Hematopoietic multipotent progenitor cell treated with erythropoietin and hydrocortisone succinate and interleukin-3 and kit ligand, for 15 days (in vitro differentiated cells): ENCODE data around the gene OR5M11.
"Not testable (repeated sequence)": the region's sequence is repeated elsewhere in the genome, so short reads cannot be mapped to it uniquely, and the experiment has no call there.

ENCODE experiments used
- DNase-seq: peaks from one replicate; pipeline ENCODE4 v3.0.0-alpha.2; 2015; ENCODE audit warnings: low spot score

The OR5M11 gene

GRCh38 chr11:56543157-56543556 is at the start of gene OR5M11:
OR5M11 (minus strand) TSS chr11:56543257; CDS start chr11:56543257, 0 bp downstream.
- no peak for DNase-seq

DNA sequence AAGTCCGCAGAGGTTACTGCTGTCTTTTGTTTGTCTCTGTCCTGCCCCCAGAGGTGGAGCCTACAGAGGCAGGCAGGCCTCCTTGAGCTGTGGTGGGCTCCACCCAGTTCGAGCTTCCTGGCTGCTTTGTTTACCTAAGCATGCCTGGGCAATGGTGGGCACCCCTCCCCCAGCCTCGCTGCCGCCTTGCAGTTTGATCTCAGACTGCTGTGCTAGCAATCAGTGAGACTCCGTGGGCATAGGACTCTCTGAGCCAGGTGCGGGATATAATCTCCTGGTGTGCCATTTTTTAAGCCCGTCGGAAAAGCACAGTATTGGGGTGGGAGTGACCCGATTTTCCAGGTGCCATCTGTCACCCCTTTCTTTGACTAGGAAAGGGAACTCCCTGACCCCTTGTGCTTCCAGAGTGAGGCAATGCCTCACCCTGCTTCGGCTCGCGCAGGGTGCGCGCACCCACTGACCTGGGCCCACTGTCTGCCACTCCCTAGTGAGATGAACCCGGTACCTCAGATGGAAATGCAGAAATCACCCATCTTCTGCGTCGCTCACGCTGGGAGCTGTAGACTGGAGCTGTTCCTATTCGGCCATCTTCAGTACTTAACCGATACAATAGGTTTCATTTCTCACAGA is 49.1 kb upstream of the OR5M11 start:
- not testable (repeated sequence) for DNase-seq

DNA sequence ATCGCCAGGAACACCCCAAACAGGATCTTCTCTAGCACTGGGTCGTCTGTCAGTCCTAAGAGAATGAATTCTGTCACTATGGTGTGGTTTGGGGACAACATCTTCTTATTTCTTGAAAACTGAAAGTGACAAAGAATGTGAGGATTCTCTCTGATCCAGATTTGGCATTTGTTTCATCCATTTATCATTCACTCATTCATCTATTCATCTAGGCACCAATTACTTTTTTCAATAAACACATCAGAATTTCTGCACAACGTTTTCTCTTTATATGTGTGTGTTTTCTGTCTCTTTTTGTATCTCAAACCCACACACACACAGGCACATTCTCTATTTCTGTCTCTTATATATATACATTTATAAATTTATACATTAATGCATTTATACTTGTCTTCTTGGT is 34.6 kb upstream of the OR5M11 start, which contains the start of gene OR5M10:
Gene OR5M10 (minus strand): TSS at position 101 of the 400 bp plus-strand sequence. CDS start 0 bp downstream, at position 101.
- no peak for DNase-seq

DNA sequence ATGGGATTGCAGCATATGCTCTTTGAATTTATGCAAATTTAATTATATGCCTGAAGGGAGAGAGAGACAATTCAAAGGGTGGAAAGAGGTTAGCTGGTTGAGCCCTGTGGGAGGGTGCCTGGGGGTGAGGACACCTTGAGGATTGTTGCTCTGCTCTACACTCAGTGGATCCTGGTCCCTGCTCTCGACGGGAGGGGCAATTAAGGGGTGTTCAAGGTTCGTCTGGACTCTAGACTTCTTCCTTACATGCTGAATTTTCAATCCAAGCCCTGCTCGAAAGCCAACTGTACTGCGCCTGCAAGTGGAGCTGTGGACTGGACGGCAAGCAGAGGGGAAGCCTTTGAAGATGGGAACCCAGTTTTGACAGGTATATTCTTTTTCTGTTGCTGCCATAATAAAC is 15.5 kb upstream of the OR5M11 start:
- no peak for DNase-seq

DNA sequence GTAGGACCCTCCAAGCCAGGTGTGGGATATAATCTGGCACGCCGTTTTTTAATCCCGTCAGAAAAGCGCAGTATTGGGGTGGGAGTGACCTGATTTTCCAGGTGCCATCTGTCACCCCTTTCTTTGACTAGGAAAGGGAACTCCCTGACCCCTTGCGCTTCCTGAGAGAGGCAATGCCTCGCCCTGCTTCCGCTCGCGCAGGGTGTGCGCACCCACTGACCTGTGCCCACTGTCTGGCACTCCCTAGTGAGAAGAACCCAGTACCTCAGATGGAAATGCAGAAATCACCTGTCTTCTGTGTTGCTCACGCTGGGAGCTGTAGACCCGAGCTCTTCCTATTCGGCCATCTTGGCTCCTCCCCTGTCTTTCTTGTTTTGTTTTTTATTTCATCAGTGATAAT is 11.6 kb upstream of the OR5M11 start:
- not testable (repeated sequence) for DNase-seq

GRCh38 chr11:56545531-56545930 is 2.5 kb upstream of the OR5M11 start:
- DNase-seq: no peak

DNA sequence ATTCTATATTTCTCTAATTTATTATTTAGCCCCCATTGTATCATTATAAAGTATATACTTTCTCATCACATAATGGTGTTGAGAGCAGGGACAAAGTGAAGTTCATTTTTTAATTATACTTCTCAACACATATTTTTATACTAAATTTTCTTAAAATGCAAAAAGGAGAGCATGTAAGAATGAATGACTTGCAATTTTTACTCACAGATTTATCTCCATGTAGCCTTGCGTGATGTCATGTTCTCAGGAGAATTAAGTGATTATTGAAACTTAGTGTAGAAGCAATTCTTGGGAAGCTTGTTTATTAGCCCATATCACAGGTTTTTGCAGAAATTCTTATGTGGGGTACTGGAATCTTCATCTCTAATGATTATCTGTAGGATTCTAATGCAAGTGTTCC is 682 bp upstream of the OR5M11 start:
- DNase-seq: no peak

DNA sequence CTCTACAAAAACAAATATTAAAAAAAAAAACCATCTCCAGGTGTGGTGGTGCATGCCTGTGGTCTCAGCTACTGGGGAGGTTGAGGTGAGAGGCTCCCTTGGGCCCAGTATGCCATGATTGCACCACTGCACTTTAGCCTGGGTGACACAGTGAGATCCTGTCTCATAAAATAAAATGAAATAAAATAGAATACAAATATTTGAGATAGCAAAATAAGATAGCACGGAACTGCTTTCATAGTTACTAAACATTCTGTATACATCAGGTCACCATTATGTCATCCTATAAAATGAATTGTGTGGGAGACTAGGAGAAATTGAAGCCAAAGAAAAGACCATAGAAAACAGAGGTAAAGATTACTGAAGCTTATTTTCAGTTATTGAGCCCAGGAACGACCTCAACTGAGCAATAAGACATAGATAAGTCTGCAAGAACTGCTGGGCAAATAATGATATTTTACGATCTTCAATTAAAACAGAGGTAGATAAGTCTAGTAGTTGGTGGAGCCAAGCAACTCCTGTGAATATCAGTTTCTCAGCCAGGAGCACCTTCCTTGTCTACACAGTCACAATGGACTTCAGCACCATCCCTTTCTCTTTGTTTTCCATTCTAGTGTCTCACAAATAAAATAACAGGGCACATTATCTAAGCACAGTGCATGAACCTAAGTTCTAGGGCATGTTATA is 9.9 kb downstream of the OR5M11 start:
- DNase-seq: no peak

DNA sequence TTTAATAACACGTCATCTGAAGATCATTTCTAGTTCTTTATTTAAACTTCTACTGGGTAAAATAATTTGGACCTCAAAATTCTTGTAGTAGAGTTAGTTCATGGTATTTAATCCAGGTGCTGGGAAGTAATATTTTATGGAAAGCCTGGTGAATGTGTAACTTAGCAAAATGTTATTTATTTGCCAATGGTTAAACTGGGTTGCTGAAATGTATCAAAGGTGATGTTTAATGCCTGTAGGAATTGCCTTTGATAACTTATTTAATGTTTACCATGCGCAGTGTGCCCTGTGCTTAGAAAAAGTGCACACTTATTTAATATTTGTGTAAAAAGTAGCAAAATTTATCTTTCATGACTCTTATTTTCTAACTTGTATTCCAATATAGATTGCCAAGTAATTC is 11.2 kb downstream of the OR5M11 start:
- DNase-seq: no peak

DNA sequence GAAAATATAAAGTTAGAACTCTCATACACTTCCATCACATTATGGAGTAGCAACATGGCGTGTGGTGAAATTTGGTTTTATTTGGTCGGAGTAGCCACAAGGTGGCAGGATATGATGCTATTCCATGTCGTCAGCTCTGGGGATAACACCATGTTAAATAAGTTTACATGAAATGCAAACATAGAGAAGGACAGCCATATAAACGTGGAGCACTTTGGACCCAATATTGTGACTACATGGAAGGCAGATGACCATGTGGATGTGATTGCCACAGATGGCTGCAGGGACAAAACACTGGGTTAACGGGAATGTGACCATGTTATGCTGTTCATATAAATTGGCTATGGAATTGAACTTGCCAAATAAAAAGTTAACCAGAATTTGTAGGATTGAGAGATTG is 21.0 kb downstream of the OR5M11 start:
- DNase-seq: no peak

GRCh38 chr11:56513280-56513679 is 29.8 kb downstream of the OR5M11 start:
- DNase-seq: no peak

DNA sequence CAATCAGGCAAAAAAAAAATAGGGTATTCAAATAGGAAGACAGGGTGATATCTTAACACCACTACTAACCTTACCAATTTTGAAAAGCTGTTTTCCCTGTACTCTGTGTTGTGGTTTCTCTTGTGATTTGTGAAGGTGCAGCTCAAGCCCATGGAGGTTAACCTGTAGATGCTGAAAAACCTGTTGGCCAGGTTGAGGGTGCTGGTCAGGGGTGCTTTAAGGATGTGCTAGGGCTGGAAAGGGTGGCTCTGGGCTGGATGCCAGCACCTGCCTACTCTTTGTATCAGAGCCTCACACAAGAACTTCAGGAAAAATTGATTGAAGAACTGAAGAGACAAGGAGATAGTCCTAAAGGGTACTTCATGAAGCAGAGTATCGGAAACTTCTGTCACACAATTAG is 33.6 kb downstream of the OR5M11 start:
- no peak for DNase-seq

DNA sequence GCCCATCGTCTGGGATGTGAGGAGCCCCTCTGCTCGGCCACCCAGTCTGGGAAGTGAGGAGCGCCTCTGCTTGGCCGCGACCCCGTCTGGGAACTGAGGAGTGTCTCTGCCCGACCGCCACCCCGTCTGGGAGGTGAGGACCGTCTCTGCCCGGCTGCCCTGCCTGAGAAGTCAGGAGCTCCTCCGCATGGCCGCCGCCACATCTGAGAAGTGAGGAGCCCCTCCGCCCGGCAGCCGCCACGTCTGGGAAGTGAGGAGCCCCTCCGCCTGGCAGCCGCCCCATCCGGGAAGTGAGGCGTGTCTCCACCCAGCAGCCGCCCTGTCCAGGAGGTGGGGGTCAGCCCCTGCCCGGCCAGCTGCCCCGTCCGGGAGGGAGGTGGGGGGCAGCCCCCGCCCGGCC is 46.0 kb downstream of the OR5M11 start:
- no peak for DNase-seq

- DNase-seq: no peak
Observed at GRCh38 chr11:56495117-56495516, 47.9 kb downstream of the OR5M11 start.
